HG03066 (cell line): Measurements from ENCODE around the gene COL1A2.
A peak's percentile ranks its signal among the peaks of the same experiment; 100 is the strongest.

ENCODE experiments used
- ATAC-seq: cut with Tn5 transposase; IDR thresholded peaks from one replicate; pipeline ENCODE4 v1.9.1; 2021; ENCODE audit warnings: low read depth; ENCODE audit not compliant: unreplicated experiment

Gene COL1A2

DNA sequence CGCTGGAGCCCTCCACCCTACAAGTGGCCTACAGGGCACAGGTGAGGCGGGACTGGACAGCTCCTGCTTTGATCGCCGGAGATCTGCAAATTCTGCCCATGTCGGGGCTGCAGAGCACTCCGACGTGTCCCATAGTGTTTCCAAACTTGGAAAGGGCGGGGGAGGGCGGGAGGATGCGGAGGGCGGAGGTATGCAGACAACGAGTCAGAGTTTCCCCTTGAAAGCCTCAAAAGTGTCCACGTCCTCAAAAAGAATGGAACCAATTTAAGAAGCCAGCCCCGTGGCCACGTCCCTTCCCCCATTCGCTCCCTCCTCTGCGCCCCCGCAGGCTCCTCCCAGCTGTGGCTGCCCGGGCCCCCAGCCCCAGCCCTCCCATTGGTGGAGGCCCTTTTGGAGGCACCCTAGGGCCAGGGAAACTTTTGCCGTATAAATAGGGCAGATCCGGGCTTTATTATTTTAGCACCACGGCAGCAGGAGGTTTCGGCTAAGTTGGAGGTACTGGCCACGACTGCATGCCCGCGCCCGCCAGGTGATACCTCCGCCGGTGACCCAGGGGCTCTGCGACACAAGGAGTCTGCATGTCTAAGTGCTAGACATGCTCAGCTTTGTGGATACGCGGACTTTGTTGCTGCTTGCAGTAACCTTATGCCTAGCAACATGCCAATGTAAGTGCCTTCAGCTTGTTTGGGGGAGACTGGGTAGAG, at the start of gene COL1A2:
Gene COL1A2, plus strand, starts transcription at position 459 of the 704 bp plus-strand sequence. Its CDS starts 137 bp downstream, at position 596.
- ATAC-seq, result peak; percentile 16

DNA sequence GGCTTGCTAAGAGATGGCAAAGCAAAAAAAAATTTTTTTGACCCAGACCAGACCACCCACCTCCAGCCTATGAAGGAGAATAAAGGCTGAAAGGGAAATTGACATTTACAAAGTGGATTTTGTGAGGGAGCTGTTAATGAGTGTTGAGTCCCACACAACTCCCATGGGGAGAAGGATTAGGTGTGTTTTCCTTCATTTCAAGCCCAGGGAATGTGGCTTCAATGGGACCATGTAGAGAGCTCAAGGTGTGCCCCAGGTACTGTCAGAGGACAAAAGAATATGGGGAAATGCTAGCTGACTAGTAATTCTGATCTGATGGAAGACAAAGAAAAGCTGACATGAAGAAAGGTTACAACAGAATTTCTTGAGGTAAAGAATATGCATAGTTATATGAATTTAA, 48.8 kb upstream of the COL1A2 start:
- ATAC-seq, result no peak

- no peak for ATAC-seq
Observed at GRCh38 chr7:94348142-94348541, 46.6 kb upstream of the COL1A2 start.

- ATAC-seq, result no peak
Observed at GRCh38 chr7:94350734-94351133, 44.0 kb upstream of the COL1A2 start.

GRCh38 chr7:94351703-94352102, 43.0 kb upstream of the COL1A2 start:
- no peak for ATAC-seq

DNA sequence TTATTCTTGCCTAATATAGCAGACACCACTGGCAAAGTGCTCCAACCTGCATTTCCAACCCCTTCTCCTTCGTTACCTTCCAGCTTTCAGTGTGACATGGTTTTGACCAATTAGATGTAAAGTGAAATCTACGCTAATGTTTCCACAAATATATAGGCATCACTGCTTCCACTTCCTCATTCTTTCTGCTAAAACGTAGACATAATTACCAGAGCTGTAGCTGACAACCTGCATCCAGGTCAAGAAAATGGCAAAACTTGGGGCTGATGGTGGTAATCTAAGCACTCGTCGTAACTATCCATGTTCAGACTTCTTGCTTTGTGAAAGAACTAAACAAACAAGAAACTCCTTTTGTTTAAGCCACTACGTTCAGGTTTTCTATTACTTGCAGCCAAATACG, 41.8 kb upstream of the COL1A2 start:
- no peak for ATAC-seq

- no peak for ATAC-seq
Observed at GRCh38 chr7:94354953-94355352, 39.7 kb upstream of the COL1A2 start.

- no peak for ATAC-seq
Observed at GRCh38 chr7:94355454-94355853, 39.2 kb upstream of the COL1A2 start.

DNA sequence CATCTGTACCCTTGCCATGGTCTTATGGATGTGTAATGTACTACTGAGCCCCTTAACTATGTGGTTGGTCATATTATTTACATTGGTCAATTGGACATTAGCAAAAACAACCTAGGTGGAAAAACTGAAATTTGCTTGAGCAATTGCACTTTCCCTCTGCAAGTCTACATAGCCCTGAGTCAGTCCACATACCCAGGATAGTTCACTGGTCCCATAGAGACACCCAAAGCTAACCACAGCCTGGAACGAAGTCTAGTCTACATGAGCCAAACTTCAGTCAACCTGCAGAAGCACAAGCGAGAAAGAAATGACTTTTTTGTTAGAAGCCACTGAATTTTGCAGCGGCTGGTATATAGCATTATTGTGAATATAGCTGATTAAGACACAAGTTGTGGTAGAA, 37.6 kb upstream of the COL1A2 start:
- no peak for ATAC-seq

DNA sequence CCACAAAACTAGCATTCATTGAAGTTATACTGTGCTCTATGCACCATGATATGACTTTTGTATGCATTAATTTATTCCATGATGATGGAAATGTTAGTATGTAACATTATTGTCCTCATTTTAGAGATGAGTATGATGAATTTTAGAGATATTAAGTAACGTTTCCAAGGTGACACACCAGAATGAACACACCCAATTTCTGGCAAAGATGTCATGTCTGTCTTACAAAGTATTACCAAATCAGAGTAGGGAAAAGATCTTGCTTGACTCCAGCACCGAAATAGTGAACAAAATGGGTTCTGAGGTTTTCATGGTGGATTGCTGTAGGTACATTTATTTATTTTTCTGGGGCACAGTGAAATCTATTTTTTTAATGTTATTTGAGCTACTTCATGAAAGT, 33.8 kb upstream of the COL1A2 start:
- ATAC-seq, result no peak

GRCh38 chr7:94362276-94362675, 32.4 kb upstream of the COL1A2 start:
- ATAC-seq, result no peak

DNA sequence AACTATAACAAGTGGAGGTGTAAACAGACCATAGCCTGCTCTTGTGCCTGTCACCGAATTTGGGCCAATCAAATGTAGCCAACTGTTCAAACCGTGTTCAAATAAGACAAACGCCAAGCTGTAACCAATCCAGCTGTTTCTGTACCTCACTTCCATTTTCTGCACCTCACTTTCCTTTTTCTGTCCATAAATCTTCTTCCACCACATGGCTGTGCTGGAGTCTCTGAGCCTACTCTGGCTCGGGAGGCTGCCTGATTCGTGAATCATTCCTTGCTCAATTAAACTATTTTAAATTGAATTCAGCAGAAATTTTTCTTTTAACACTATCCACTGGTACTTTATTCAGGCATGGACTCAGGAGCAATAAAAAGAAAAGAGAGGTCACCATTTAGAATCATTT, 29.9 kb upstream of the COL1A2 start:
- ATAC-seq, result no peak

- no peak for ATAC-seq
Observed at GRCh38 chr7:94366163-94366562, 28.5 kb upstream of the COL1A2 start.

- ATAC-seq, result no peak
Observed at GRCh38 chr7:94366832-94367231, 27.9 kb upstream of the COL1A2 start.

GRCh38 chr7:94367949-94368348, 26.7 kb upstream of the COL1A2 start:
- ATAC-seq, result no peak

DNA sequence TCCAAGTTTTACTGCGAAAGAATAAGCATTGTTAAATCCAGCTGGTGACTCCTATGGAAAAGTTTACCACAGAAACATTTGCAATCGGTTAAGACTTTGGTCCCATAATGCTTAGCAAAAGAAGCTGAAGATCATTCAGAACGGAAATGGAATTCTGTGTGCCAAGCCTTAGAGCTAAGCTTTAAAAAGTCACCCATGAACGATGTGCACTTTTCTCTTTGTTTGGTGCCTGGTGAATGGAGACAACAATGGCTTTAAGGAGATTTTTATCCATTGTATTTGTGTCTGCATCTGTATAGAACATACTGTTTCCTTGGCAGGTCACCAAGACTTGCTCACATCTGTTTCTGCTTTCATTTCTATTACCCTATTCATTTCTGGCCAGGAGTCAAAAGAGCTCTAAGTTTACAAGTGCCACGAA, 26.3 kb upstream of the COL1A2 start:
- no peak for ATAC-seq

GRCh38 chr7:94374231-94374630, 20.5 kb upstream of the COL1A2 start:
- no peak for ATAC-seq

DNA sequence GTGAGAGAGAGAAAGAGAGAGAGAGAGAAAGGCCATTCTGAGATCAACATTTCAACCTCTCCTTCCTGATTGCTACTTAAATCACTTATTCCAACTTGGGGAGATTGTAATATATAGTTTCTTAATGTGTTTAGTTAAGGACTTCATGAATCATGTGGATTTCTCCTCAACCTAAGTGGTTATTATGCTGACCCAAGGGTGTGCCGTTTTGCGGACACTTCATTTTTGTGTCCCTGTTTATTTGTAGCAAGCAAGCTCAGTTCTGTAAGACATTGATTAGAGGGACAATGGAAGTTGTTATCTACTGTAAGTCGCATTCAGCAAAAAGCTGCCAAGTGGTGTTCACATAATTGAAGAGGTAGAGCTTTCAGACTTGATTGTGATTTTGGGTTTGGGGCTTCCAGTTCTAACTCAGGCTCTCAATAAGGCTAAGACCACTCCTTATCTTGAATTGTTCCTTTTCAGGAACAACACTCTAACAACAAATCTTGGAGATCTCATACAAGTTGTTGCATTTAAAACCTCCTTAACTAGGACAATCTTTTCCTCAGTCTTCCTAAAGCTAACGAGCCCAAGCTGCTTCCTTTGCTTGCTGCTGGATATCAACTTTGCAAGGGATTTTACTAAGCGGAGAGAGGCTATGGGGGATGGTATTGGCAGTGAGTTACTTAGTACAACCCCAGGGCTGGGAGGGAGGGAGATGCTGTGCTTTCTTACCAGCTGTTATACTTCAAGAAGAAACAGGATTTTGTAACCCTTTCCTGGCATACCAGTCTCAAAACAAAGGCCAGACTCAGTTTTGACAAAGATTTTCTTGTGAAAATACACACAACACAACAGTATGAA, 19.8 kb upstream of the COL1A2 start:
- ATAC-seq, result no peak

DNA sequence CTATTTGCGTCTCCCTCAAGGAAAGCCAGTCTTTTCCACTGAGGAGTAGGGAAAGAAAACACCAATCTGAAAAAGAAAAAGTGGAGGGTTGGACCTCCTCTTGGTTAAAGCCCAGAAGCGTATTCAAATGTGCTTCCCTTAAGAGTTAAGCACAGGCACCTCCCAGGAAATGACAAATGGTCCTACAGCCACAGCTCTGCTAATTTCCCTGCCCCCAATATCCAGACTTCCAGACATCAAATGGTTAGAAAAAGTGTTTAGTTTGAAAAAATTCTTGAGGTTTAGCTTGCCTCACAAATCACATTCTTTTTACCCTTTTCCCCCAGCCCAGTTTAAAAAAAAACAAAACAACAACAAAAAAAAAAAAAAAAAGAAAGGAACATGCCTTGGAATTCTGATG, 19.0 kb upstream of the COL1A2 start:
- ATAC-seq, result no peak

DNA sequence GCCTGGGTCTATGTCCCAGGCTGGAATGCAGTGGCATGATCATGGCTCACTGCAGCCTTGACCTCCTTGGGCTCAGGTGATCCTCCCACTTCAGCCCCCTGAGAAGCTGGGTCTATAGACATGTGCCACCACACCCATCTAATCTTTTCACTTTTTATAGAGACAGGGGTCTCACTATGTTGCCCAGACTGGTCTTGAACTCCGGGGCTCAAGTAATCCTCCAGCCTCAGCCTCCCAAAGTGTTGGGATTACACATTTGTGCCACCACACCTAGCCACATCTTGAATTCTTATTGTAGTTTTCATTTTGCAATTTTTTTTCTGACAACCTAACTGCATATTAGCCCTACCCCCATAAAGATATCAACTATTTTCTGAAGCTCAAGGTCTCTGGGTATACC, 18.4 kb upstream of the COL1A2 start:
- ATAC-seq, result no peak

DNA sequence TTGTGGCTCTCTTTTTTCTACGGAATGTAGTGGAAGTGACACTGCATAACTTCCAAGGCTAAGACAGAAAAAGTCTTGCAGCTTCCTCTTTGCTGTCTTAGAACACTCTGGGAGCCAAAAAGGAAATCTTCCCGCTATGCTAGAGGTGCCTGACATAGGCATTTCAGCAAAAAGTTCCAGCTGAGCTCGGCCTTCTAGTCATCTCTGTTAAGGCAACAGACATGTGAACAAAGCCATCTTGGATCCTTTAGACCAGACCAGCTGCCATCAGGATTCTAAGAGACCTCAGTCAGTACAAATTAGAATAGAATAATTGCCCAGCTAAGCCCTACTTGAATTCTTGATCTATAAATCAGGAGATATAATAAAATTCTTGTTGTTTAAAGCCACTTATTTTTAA, 16.3 kb upstream of the COL1A2 start:
- ATAC-seq, result no peak

GRCh38 chr7:94380264-94380663, 14.4 kb upstream of the COL1A2 start:
- no peak for ATAC-seq
